Upper lobe of left lung (tissue), 4 donors: Measurements from ENCODE around the gene XKR3.

Experiments used
- EP300 ChIP-seq, 4 donors: sonication (generic); formaldehyde crosslinking; IDR thresholded peaks; one replicate each; pipeline ENCODE4 v1.5.1; 2017; ENCODE audit warnings: antibody characterized with exemption in 4 of 4, control low read depth in 2 of 4
- POLR2AphosphoS5 ChIP-seq, 2 donors: sonication (generic); formaldehyde crosslinking; IDR thresholded peaks; one replicate each; pipeline ENCODE4 v1.5.1; 2017; ENCODE audit warnings: antibody characterized with exemption in 2 of 2
- TF ChIP-seq, protein P1 (sequence below), 6 experiments: fragments of 450-650 bp in 4 of 6; fragments of 200-600 bp in 2 of 6; sonication (generic) in 2 of 6; IDR thresholded peaks; one replicate each; pipeline ENCODE4 v1.5.1; 2016 to 2019; ENCODE audit warnings: antibody characterized with exemption in 6 of 6

DNA sequence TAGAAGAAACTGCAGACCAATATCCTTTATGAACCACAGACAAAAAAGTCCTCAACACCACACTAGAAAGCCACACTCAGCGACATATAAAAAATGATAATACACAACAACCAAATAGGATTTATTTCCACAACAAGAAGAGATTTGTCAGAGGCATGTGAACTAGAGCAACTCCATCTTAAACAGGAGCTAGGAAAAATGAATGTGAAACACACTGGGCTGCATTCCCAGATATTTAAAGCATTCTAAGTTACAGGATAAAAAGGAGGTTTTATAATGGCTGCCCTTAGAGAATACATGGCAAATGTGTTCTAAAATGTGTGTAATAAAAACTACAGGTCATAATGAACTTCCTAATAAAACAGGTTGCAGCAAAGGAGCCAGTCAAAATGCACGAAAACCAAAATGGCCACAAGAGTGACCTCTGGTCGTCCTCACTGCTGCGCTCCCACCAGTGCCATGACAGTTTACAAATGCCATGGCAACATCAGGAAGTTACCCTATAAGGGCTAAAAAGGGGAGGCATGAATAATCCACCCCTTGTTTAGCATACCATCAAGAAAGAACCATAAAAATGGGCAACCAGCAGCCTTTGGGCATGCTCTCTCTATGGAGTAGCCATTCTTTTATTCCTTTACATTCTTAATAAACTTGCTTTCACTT lies 21.8 kb downstream of the XKR3 start:
- TF ChIP-seq, protein P1, sequence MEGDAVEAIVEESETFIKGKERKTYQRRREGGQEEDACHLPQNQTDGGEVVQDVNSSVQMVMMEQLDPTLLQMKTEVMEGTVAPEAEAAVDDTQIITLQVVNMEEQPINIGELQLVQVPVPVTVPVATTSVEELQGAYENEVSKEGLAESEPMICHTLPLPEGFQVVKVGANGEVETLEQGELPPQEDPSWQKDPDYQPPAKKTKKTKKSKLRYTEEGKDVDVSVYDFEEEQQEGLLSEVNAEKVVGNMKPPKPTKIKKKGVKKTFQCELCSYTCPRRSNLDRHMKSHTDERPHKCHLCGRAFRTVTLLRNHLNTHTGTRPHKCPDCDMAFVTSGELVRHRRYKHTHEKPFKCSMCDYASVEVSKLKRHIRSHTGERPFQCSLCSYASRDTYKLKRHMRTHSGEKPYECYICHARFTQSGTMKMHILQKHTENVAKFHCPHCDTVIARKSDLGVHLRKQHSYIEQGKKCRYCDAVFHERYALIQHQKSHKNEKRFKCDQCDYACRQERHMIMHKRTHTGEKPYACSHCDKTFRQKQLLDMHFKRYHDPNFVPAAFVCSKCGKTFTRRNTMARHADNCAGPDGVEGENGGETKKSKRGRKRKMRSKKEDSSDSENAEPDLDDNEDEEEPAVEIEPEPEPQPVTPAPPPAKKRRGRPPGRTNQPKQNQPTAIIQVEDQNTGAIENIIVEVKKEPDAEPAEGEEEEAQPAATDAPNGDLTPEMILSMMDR (IDR thresholded peaks at IDR 0.05): no peak
- TF ChIP-seq EP300 (IDR thresholded peaks at IDR 0.05) (no peak), POLR2AphosphoS5 (IDR thresholded peaks at IDR 0.05) (no peak)
